G401.6 (cell line): ENCODE data around the gene ZFP90.
"Not testable (repeated sequence)": the region's sequence is repeated elsewhere in the genome, so short reads cannot be mapped to it uniquely, and the experiment has no call there.

Experiments
- FAIRE-seq: peaks from 2 replicates; lab custom pipeline; 2012; peaks lifted over from hg19 to GRCh38; lab: Jason Lieb, UNC

ZFP90 gene

DNA sequence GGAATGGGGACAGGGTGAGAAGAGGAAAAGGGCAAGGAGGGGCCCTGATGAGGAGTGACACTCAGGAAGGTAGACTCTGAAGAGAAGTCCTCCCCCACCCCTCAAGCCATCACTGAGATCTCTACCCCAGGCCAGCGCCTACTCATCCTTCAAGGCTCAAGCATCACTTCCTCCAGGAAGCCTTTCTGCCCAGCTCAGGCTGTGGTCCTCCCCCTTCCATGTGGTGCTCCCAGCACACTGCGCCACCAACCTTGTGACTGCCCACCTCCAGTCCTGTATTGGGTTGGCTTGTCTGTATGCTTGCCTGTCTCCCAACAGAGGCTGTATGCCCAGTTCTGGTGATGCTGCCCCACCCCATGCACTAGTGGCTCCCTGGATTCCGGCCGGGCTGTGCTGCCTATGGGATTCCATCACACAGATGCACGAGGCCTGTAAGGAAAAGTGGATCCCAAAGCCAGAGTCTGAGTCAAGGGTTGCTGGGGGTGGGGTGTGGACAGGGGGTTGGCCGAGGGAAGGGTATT, 19.8 kb upstream of the ZFP90 start:
- FAIRE-seq = no peak

DNA sequence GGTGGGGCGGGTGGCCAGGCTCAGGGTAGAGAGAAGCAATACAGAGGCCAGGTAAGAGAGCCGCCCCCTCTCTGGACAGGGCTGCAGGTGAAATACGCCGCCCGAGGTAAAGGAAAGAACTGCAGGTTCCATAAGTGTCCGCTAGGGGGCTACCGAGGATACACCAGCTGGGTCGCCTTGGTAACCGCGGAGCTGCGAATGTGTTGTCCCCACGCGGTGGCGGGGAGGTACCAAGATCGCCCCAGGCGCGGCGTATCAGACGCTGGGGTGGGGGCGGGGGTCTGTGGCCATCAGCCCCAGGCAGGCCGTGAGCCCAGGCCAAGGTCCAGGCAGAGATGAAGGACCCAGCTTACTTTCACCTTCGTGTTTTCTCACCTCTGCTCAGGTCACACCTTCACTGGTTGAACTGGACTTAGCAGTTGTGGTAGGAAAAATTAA, 18.4 kb upstream of the ZFP90 start:
- FAIRE-seq = peak; percentile 50

DNA sequence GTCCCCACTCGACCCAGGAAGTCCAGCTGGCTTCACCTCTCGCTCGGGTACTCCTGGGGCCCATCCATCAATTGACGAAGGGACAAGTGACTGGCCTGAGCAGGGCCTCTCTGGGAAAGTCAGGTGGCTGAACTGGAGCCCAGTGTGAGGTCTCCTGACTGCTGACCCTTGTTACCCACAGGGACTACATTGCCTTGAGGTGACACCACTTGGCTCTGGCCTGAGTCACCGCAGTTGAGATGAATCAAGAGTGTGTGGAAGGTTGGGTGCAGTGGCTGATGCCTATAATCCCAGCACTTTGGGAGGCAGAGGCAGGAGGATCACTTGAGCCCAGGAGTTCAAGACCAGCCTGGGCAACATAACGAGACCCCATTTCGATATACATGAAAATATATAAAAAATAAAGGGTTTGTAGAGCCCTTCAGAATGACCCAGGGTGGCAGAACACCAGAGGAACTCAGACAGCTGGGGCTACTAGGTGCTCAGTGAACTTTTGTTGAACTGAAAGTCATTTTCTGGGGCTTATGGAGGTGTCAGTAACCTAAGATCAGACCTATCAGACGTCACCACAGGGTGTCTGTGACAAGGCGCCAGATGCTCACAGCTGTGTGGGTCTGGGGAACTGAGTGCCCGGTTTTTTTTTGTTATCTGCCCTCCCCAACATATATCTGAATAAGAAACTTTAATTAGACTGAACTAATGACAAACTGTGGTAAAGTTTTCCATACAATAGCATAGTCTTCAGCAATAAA, 14.8 kb upstream of the ZFP90 start:
- FAIRE-seq = no peak

DNA sequence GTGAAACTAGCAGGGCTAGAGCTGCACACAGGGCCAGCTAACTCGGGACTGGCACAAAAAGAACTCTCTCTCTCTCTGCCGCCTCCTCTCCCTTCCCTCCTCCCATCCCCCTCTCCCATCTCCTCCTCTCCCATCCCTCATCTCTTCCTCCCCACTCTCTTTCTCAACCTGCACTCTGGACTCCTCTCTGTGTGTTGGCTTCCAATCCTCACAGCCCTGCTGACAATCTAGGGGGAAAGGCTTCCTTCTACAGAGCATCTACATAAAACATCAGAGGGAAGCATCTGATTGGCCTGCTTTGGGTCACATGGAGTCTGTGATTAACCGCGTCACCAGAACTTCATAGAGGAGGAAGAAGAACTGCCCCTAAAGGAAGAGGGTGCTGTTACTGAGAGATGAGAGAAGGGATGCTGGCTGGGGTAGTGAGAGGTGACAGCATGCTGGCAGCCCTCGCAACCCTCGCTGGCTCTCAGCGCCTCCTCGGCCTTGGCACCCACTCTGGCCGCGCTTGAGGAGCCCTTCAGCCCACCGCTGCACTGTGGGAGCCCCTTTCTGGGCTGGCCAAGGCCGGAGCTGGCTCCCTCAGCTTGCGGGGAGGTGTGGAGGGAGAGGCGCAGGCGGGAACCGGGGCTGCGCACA, 12.8 kb upstream of the ZFP90 start:
- no peak for FAIRE-seq

DNA sequence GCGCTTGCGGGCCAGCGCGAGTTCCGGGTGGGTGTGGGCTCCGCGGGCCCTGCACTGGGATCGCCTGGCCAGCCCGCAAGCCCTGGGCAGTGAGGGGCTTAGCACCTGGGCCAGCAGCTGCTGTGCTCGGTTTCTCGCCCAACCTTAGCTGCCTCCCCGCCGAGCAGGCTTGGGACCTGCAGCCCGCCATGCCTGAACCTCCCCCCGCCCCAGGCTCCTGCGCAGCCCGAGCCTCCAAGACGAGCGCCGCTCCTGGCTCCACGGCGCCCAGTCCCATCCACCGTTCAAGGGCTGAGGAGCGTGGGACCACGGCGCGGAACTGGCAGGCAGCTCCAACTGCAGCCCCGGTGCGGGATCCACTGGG, 12.3 kb upstream of the ZFP90 start:
- no peak for FAIRE-seq

DNA sequence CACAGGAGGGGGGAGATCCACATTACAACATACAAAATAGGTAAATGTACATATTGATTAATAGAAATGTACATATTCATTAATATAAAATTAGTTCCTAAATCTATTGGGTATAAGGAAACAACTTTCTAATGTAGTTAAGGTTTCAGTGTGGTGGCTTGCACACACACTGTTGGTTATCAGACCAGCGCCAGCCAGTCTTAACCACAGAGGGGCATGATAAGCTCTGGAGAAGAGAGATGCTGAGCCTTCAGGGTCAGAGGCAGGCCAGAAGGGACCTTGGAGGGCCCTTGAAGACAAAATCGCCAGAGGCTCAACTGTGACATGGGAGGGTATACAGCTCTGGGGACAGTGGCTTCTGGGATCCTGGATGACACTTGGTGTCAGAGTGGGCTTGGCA, 10.9 kb upstream of the ZFP90 start:
- FAIRE-seq = no peak

DNA sequence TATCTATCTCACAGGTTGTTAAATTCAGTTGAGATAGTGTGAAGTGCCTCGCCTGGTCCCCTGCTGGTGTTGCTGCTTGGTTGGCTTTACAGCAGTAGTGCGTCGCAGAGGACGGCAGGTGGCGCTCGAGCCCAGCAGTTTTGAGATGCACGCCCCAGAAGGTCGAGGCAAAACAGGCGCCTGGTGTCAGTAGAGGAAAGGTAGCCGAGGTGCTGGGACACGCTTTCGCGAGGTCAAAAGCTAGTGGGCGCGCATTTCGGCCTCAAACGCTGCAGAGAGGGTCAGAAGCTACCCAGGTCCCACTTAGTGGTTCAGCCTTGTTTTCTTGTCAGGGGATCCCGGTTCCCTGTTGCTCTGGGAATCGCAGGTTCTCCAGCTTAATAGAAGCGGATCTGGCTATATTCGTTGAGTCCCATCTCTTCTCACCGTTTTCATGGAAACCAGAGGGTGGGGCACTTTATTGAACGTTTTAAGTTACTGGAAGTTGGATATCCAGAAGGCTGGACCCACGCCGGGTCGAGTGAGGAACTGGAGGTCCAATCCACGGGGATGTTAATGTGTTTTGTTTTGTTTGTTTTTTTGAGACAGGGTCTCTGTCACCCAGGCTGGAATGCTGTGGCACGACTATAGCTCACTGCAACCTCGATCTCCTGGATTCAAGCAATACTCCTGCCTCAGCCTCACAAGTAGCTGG, 10.3 kb upstream of the ZFP90 start:
- peak; percentile 58 for FAIRE-seq

DNA sequence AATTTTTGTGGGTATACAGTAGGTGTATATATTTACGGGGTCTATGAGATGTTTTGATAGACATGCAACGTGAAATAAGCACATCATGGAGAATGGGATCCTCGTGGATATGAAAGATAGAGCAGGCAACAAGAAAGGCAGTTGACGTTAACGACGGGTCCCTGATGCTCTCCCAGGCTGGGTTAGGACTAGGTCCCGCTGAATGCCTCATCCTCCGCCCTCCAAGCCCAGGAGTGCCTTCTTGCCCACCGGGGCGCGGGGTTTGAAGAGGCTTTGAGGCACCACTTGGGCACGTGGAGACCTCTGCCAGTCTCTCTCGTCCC, 9.5 kb upstream of the ZFP90 start:
- no peak for FAIRE-seq

DNA sequence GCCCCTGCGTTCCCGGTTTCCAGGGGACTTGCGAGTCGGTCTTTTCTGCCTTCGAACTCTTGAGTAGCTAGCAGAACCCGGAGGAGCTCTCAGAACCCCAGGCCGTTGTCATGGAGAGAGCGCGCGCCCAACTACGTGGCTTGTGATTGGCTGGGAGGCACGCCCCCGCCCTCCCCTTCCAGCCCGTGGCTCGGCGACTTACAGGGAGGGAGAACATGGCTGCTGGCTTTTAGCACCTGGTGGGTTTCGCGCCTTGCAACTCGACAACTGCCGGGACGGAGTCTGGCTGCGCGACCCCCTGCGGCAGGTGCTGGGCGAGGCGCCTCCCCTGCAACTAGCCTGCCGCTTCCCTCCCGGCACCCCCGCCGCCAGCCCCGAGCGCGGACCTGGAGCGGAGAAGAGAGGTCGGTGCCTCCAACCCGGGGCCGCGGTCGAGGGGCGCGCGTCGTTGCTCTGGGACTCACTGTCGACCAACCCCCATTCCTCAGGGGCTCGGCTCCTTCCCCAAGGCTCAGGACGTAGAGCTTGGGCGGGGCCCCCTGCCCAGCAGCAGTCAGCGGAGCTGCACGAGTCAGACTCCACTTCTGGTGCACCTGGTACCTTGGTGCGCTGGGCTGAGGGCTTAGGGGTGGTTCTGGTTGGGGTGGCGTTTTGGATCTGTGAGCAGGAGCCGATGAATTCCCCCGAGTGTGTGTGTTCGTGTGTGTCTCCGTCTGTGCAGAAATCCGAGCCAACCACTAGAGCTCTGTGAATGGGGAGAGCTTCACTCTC, 9.0 kb upstream of the ZFP90 start:
- FAIRE-seq = no peak

DNA sequence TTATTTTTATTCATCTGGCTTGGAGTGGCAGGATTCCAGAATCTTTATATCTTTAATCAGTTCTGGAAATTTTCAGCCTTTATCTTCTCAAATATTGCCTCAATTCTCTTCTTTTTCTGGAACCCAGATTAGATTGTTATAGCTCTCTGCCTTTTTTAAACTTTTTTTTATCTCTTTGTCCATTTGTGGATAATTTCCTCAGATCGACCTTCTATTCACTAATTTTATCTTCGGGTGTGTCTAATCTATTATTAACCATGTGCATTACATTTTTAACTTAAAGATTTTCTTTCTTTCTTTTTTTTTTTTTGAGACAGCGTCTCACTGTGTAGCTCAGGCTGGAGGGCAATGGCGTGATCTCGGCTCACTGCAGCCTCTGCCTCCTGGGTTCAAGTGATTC, 5.2 kb upstream of the ZFP90 start:
- FAIRE-seq = no peak

DNA sequence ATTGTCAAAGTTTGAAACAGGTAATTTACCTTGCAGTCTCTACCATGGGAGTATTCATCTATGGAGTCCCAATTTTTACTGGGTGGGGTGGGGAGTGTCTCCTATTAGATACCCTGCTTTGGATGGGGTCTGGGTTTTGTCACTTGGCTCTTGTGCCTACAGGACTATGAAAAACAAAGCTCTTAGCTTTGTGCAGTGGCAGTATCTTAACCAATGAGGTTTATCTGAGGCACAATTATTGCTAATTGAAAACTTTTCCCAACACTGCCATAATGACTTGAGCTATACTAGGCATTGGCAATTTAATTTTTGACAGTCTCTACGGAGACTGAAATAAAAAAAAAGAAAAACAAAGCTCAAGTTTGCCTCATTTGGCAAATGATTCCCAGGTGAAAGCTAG, 3.8 kb upstream of the ZFP90 start:
- no peak for FAIRE-seq

DNA sequence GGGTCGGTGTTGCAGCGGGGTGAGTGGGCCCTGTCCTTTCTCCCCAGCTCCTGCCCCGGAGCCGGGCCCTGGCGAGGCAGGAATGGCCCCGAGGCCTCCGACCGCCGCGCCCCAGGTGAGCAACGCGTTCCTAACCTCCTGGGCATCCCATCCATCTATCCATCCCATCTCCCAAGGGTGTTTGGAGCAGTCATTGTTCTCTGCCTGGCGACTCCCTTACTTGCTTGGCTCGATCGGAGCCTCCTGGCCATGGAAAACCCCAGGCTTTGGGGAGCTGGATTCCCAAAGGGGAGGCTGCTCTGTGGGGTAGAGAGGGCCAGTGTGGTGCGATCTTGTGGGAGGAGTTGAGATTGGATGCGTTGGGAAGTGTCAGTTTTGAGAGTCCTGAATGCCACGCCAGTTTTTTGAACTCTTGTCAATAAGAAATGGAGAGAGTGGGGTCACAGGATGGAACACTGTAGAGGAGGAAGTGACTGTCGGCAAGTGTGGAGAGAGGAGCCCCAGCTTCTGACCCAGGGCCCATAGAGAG, 684 bp downstream of the ZFP90 start:
- FAIRE-seq = no peak

DNA sequence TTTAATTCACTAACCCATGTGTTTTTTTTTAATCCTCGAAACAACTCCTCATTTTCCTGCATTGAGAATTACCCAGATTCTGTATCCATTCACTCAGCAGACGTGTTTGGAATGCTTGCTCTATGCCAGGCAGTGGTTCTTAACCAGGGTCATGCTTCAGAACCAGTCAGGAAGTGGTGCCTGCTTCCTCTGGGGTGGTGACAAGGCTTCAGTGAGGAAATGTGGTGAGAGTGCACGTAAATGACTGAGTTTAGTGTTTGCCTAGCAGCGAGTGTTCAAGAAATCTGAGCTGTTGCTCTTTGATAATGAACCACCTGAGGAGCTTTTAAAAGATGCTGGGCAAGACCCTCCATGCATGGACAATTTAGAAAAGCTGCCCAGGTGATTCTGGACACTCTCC, 9.9 kb downstream of the ZFP90 start:
- no peak for FAIRE-seq

DNA sequence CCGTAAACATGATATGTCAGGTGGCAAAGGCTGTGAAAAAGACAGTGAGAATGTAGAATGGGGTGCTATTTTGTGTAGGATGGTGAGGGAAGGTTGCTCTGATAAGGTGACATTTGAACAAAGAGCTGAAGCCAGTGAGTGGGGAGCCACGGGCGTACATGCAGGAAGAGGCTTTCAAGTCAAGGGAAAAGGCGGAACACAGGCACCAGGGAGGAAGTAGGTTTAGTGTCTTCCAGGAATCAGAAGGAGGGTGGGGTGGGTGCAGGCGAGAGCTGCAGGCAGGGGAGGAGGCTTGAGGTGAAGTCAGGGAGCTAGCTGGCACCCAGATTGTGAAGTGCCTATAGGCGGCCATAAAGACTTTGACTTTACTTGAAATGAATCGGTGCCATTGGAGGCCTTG, 14.1 kb downstream of the ZFP90 start:
- FAIRE-seq = no peak

DNA sequence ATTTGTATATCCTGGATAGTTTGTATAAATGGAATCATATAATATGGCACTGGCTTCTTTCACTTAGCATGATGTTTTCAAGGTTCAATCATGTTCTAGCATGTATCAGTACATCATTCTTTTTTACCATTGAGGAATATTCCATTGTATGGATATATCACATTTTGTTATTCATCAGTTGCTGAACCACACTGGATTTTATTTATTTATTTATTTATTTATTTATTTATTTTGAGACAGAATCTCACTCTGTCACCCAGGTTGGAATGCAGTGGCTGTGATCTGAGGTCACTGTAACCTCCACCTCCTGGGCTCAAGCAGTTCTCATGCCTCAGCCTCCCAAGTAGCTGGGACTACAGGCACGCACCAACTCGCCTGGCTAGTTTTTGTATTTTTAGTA, 21.2 kb downstream of the ZFP90 start:
- not testable (repeated sequence) for FAIRE-seq

DNA sequence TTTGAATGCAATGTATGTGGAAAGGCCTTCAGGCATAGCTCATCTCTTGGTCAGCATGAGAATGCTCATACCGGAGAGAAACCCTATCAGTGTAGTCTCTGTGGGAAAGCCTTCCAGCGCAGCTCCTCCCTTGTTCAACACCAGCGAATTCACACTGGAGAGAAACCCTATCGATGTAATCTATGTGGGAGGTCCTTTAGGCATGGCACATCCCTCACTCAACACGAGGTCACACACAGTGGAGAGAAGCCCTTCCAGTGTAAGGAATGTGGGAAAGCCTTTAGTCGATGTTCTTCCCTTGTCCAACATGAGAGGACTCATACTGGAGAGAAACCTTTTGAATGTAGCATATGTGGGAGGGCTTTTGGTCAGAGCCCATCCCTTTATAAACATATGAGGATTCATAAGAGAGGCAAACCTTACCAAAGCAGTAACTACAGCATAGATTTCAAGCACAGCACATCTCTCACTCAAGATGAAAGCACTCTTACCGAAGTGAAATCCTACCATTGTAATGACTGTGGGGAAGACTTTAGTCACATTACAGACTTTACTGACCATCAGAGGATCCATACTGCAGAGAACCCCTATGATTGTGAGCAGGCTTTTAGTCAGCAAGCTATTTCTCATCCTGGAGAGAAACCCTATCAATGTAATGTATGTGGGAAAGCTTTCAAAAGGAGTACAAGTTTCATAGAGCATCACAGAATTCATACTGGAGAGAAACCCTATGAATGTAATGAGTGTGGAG, 24.7 kb downstream of the ZFP90 start:
- FAIRE-seq = no peak

DNA sequence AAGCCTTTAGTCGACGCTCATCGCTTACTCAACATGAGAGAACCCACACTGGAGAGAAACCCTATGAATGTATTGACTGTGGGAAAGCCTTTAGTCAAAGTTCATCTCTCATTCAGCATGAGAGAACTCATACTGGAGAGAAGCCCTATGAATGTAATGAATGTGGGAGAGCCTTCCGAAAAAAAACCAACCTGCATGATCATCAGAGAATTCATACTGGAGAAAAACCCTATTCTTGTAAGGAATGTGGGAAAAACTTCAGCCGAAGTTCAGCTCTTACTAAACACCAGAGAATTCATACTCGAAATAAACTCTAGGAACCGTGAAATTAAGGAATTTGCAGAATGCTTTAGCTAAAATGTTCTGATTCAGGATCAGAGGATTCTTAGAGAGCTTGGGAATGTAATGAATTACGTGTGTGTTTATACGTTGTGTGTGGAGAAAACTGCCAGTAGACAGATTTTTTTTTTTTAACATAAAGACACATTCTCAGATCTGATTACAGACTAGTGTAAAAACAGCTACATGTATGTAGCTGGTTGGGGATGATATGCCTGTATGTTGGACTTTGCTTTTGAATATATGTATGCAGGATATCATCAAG, 25.4 kb downstream of the ZFP90 start:
- no peak for FAIRE-seq

DNA sequence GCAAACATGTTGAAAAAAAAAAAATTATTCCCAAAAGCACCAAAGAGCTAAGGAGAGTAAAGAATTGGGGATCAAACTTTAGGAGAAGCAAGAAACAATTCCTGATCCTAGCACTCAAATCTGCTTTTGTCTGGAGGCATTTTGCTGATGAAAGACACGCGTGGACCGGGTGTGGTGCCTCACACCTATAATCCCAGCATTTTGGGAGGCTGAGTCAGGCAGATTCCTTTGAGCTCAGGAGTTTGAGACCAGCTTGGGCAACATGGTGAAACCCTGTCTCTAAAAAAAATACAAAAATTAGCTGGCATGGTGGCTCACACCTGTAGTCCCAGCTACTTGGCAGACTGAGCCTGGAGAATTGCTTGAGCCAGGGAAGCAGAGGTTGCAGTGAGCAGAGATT, 35.4 kb downstream of the ZFP90 start:
- no peak for FAIRE-seq

DNA sequence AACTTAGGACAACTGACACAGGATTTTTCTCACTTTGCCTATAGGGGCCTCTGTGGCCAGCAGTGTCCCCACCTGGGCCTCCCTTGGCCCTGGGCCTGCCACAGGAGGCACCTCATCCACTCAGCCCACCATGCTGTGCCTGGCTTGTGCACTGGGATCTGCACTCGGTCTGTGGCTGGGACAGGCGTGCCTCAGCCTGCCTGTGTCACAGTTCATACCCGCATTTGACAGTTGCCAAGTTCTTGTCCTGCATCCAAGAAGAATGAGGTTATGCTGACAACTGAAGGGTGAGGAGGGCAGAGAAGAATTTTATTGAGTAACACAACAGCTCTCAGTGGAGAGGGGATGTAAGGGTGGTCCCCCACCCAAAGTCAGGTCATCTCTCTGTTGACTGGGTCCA, 36.0 kb downstream of the ZFP90 start:
- FAIRE-seq = no peak

DNA sequence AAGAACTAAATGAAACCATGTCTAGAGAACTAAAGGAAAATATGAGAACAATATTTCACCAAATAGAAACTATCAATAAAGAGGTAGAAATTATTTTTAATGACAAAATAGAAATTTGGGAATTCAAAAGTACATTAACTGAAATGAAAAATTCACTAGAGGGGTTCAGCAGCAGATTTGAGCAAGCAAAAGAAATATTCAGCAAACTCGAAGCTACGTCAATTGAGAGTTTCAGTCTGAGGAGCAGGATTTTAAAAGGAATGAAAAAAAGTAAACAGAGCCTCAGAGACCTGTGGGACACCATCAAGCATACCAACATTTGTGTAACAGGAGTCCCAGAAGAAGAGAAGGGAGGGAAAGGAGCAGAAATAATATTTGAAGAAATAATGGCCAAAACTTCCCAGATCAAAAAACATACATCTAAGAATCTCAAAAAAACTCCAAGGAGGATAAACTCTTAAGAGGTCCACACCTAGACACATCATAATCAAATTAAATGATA, 38.3 kb downstream of the ZFP90 start:
- FAIRE-seq = no peak
